Osteoblast (primary cell): ENCODE measurements around the gene NKAIN2. TPM values are rescaled to one million over a fixed set of nuclear protein-coding genes. Genes with fewer than 3 reads are reported as not detected.
"Not testable (repeated sequence)": the region's sequence is repeated elsewhere in the genome, so short reads cannot be mapped to it uniquely, and the experiment has no call there.

Experiments
- DNase-seq: peaks from one replicate; pipeline ENCODE4 v3.0.0; 2011; ENCODE audit warnings: low spot score, mixed read lengths; ENCODE audit not compliant: insufficient read length; ENCODE audit errors: missing footprints
- H2AFZ ChIP-seq: 2 replicates; pipeline ENCODE4 v1.6.0; 2011; ENCODE audit warnings: mild to moderate bottlenecking, low read length
- H3K27ac ChIP-seq: 2 replicates; pipeline ENCODE4 v1.5.1; 2011; ENCODE audit warnings: mild to moderate bottlenecking, low read depth, low read length, moderate library complexity
- H3K27me3 ChIP-seq: 2 replicates; pipeline ENCODE4 v1.6.0; 2012; ENCODE audit warnings: mild to moderate bottlenecking, control low read depth, inconsistent platforms, low read length, moderate library complexity; ENCODE audit not compliant: insufficient read depth
- H3K36me3 ChIP-seq: 2 replicates; pipeline ENCODE4 v1.5.1; 2011; ENCODE audit warnings: mild to moderate bottlenecking, low read length, control low read depth, moderate library complexity; ENCODE audit not compliant: insufficient read depth
- H3K4me1 ChIP-seq: 2 replicates; pipeline ENCODE4 v1.5.1; 2011; ENCODE audit warnings: mild to moderate bottlenecking, low read length, control low read depth, moderate library complexity; ENCODE audit not compliant: insufficient read depth
- H3K4me2 ChIP-seq: 2 replicates; pipeline ENCODE4 v1.6.0; 2011; ENCODE audit warnings: mild to moderate bottlenecking, low read length; ENCODE audit not compliant: insufficient read depth
- H3K4me3 ChIP-seq: fragments of 200-600 bp; sonication (generic); 3 replicates; pipeline ENCODE4 v1.5.1; 2012; ENCODE audit warnings: mild to moderate bottlenecking, low read length, inconsistent platforms; ENCODE audit not compliant: insufficient read depth
- H3K79me2 ChIP-seq: 2 replicates; pipeline ENCODE4 v1.6.0; 2012; ENCODE audit warnings: mild to moderate bottlenecking, low read length, control low read depth, inconsistent platforms; ENCODE audit not compliant: insufficient read depth
- H3K9me3 ChIP-seq: 2 replicates; pipeline ENCODE4 v1.5.1; 2011; ENCODE audit warnings: low read depth, low read length, control low read depth
- H4K20me1 ChIP-seq: 2 replicates; pipeline ENCODE4 v1.6.0; 2012; ENCODE audit warnings: mild to moderate bottlenecking, low read length, control low read depth; ENCODE audit not compliant: insufficient read depth
- CTCF ChIP-seq: IDR thresholded peaks from 2 replicates; pipeline ENCODE4 v1.5.1; 2011; ENCODE audit warnings: mild to moderate bottlenecking, low read depth, low read length, moderate library complexity; ENCODE audit errors: extremely low read depth
- total RNA-seq: library from RNA; depleted of rRNA; stranded (reverse); fragments of >200 nt; gene quantifications from 2 replicates; pipeline ENCODE4 v1.2.3, GENCODE V29; 2012

Gene NKAIN2
- total RNA-seq, 1 donor, result under 0.01 TPM

- H3K4me2 ChIP-seq, result no peak overlapping the region
- no peak for TF ChIP-seq CTCF
- H3K27me3 ChIP-seq, result no peaks in the 10 kb centered on the region
- H3K27ac ChIP-seq, result no peak overlapping the region
- no peaks in the 10 kb centered on the region for H3K36me3 ChIP-seq
- H3K9me3 ChIP-seq, result no peaks in the 10 kb centered on the region
- no peaks in the 10 kb centered on the region for H3K4me1 ChIP-seq
- H4K20me1 ChIP-seq, result no peaks in the 10 kb centered on the region
- no peak overlapping the region for H2AFZ ChIP-seq
- DNase-seq, result no peak
- H3K79me2 ChIP-seq, result no peaks in the 10 kb centered on the region
- H3K4me3 ChIP-seq, result no peak overlapping the region
Observed at GRCh38 chr6:124008000-124008987, 204.6 kb downstream of the NKAIN2 start.

GRCh38 chr6:124008988-124009765, 205.5 kb downstream of the NKAIN2 start:
- Histone ChIP-seq H4K20me1 (no peaks in the 10 kb centered on the region), H2AFZ (no peak overlapping the region), H3K4me3 (no peak overlapping the region), H3K27me3 (no peaks in the 10 kb centered on the region), H3K4me1 (no peaks in the 10 kb centered on the region), H3K27ac (no peak overlapping the region), H3K9me3 (no peaks in the 10 kb centered on the region), H3K79me2 (no peaks in the 10 kb centered on the region), H3K4me2 (no peak overlapping the region), H3K36me3 (no peaks in the 10 kb centered on the region)
- no peak for TF ChIP-seq CTCF
- no peak for DNase-seq

GRCh38 chr6:124010574-124010973, 206.9 kb downstream of the NKAIN2 start:
- no peak overlapping the region for H2AFZ ChIP-seq
- no peak overlapping the region for H3K4me3 ChIP-seq
- H3K27me3 ChIP-seq, result no peaks in the 10 kb centered on the region
- H3K4me1 ChIP-seq, result no peaks in the 10 kb centered on the region
- H3K36me3 ChIP-seq, result no peaks in the 10 kb centered on the region
- H3K4me2 ChIP-seq, result no peak overlapping the region
- no peaks in the 10 kb centered on the region for H4K20me1 ChIP-seq
- no peaks in the 10 kb centered on the region for H3K9me3 ChIP-seq
- no peak for DNase-seq
- H3K27ac ChIP-seq, result no peak overlapping the region
- TF ChIP-seq CTCF, result no peak
- no peaks in the 10 kb centered on the region for H3K79me2 ChIP-seq

GRCh38 chr6:124011180-124011579, 207.5 kb downstream of the NKAIN2 start:
- TF ChIP-seq CTCF, result no peak
- Histone ChIP-seq H4K20me1 (no peaks in the 10 kb centered on the region), H2AFZ (no peak overlapping the region), H3K9me3 (no peaks in the 10 kb centered on the region), H3K36me3 (no peaks in the 10 kb centered on the region), H3K4me1 (no peaks in the 10 kb centered on the region), H3K27me3 (no peaks in the 10 kb centered on the region), H3K4me2 (no peak overlapping the region), H3K79me2 (no peaks in the 10 kb centered on the region), H3K4me3 (no peak overlapping the region), H3K27ac (no peak overlapping the region)
- DNase-seq, result no peak

- H3K4me3 ChIP-seq, H2AFZ ChIP-seq, H3K4me2 ChIP-seq, H3K27ac ChIP-seq, H3K9me3 ChIP-seq, H3K79me2 ChIP-seq, H3K27me3 ChIP-seq, DNase-seq, H3K36me3 ChIP-seq, H3K4me1 ChIP-seq, H4K20me1 ChIP-seq: not testable (repeated sequence)
Observed at GRCh38 chr6:124022051-124022450, 218.4 kb downstream of the NKAIN2 start.
